CD14-positive monocyte (primary cell): ENCODE data around the gene KCNN4. TPM values are rescaled to one million over a fixed set of nuclear protein-coding genes. Genes with fewer than 3 reads are reported as not detected.

Experiments used
- DNase-seq, 3 donors: peaks; one replicate each; pipeline ENCODE4 v3.0.0-alpha.2; 2011 to 2022
- H2AFZ ChIP-seq: 2 replicates; pipeline ENCODE4 v1.6.0; 2012; ENCODE audit warnings: mild to moderate bottlenecking, low read depth, low read length, inconsistent platforms; ENCODE audit not compliant: insufficient read depth, poor library complexity, severe bottlenecking
- H3K27ac ChIP-seq, 2 donors: 1 replicate in 1 of 2; 2 replicates in 1 of 2; pipeline ENCODE4 v1.5.1; 2012 to 2013; ENCODE audit warnings: low read length in 2 of 2, control low read depth in 1 of 2, inconsistent platforms in 1 of 2, low read depth in 1 of 2, mild to moderate bottlenecking in 1 of 2
- H3K27me3 ChIP-seq, 2 donors: one replicate each; pipeline versions ENCODE4 v1.6.0 to v1.6.1; 2011 to 2013; ENCODE audit warnings: low read length in 2 of 2; ENCODE audit not compliant: control insufficient read depth in 2 of 2, insufficient read depth in 2 of 2
- H3K36me3 ChIP-seq, 2 donors: replicated peaks in 1 of 2; 1 replicate in 1 of 2; 2 replicates in 1 of 2; pipeline versions ENCODE4 v1.5.1 to v1.6.1; 2012 to 2013; ENCODE audit warnings: low read length in 2 of 2, control low read depth in 1 of 2, inconsistent platforms in 1 of 2, mild to moderate bottlenecking in 1 of 2; ENCODE audit not compliant: insufficient read depth in 2 of 2, control insufficient read depth in 1 of 2
- H3K4me1 ChIP-seq, 2 donors: 1 replicate in 1 of 2; 2 replicates in 1 of 2; pipeline versions ENCODE4 v1.5.1 to v1.6.1; 2012 to 2013; ENCODE audit warnings: low read length in 2 of 2, control low read depth in 1 of 2, inconsistent platforms in 1 of 2, mild to moderate bottlenecking in 1 of 2, moderate library complexity in 1 of 2; ENCODE audit not compliant: insufficient read depth in 2 of 2, control insufficient read depth in 1 of 2
- H3K4me2 ChIP-seq: replicated peaks from 2 replicates; pipeline ENCODE3; 2012; ENCODE audit warnings: low read length, moderate library complexity, mild to moderate bottlenecking; ENCODE audit not compliant: poor library complexity, severe bottlenecking; ENCODE audit errors: extremely low read depth
- H3K4me3 ChIP-seq, 3 experiments: fragments of 200-600 bp in 1 of 3; sonication (generic) in 1 of 3; replicated peaks in 1 of 3; 1 replicate in 2 of 3; 2 replicates in 1 of 3; pipeline ENCODE4 v1.5.1; 2011 to 2013; ENCODE audit warnings: low read length in 3 of 3, mild to moderate bottlenecking in 3 of 3, control low read depth in 2 of 3, low read depth in 2 of 3, inconsistent platforms in 1 of 3, moderate library complexity in 1 of 3
- H3K79me2 ChIP-seq: 2 replicates; pipeline ENCODE4 v1.6.0; 2012; ENCODE audit warnings: mild to moderate bottlenecking, control low read depth, inconsistent platforms, low read length, moderate library complexity; ENCODE audit not compliant: insufficient read depth
- H3K9ac ChIP-seq: 2 replicates; pipeline ENCODE4 v1.6.0; 2017; ENCODE audit warnings: low read length, mild to moderate bottlenecking; ENCODE audit not compliant: insufficient read depth, poor library complexity, severe bottlenecking
- H3K9me3 ChIP-seq, 2 donors: replicated peaks in 1 of 2; 1 replicate in 1 of 2; 2 replicates in 1 of 2; pipeline versions ENCODE4 v1.5.1 to v1.6.1; 2012 to 2013; ENCODE audit warnings: low read length in 2 of 2, control low read depth in 1 of 2; ENCODE audit not compliant: control insufficient read depth in 1 of 2, insufficient read depth in 1 of 2
- H4K20me1 ChIP-seq: 2 replicates; pipeline ENCODE4 v1.6.0; 2012; ENCODE audit warnings: mild to moderate bottlenecking, low read length, control low read depth, moderate library complexity; ENCODE audit not compliant: insufficient read depth
- H3K27ac Mint-ChIP-seq, 7 donors: one replicate each; pipeline ENCODE4 v1.8.0; 2020; ENCODE audit warnings: mild to moderate bottlenecking in 7 of 7, mixed read lengths in 7 of 7, moderate library complexity in 6 of 7, inconsistent platforms in 2 of 7
- H3K27me3 Mint-ChIP-seq, 3 donors: one replicate each; pipeline ENCODE4 v1.8.0; 2021 to 2022; ENCODE audit warnings: low read depth in 3 of 3, mild to moderate bottlenecking in 3 of 3, mixed read lengths in 3 of 3, moderate library complexity in 3 of 3, inconsistent platforms in 1 of 3
- H3K36me3 Mint-ChIP-seq, 2 donors: one replicate each; pipeline ENCODE4 v1.8.0; 2020; ENCODE audit warnings: mixed read lengths in 2 of 2, inconsistent platforms in 1 of 2, mild to moderate bottlenecking in 1 of 2
- H3K4me1 Mint-ChIP-seq: one replicate; pipeline ENCODE4 v1.8.0; 2020; ENCODE audit warnings: mild to moderate bottlenecking, mixed read lengths
- H3K4me3 Mint-ChIP-seq, 2 donors: one replicate each; pipeline ENCODE4 v1.8.0; 2020; ENCODE audit warnings: mild to moderate bottlenecking in 2 of 2, mixed read lengths in 2 of 2, moderate library complexity in 1 of 2
- H3K9me3 Mint-ChIP-seq, 7 donors: one replicate each; pipeline ENCODE4 v1.8.0; 2020 to 2022; ENCODE audit warnings: mixed read lengths in 7 of 7, mild to moderate bottlenecking in 6 of 7, moderate library complexity in 6 of 7, inconsistent platforms in 2 of 7
- WGBS: methylation state at CpG from one replicate; pipeline ENCODE4 v1.1.5; 2013; ENCODE audit warnings: missing lambda C conversion rate; ENCODE audit not compliant: insufficient coverage; 5-methylcytosine and 5-hydroxymethylcytosine counted together
- intact Hi-C, 2 donors: fragments of 100-400 bp; cut with micrococcal nuclease; formaldehyde crosslinking; loops; one replicate each; pipeline versions ENCODE4 v1.15.0 to v1.15.1; 2023
- polyA plus RNA-seq, 3 donors: library from polyadenylated mRNA; depleted of rRNA in 1 of 3; unstranded in 2 of 3; stranded (reverse) in 1 of 3; fragments of 300-500 nt in 2 of 3; fragments of >200 nt in 1 of 3; fragmentation: Illumina TruSeq in 2 of 3; gene quantifications; 1 replicate in 2 of 3; 2 replicates in 1 of 3; pipeline ENCODE4 v1.2.3, GENCODE V29; 2012 to 2021
- TF ChIP-seq, protein P1 (sequence below): fragments of 200-600 bp; IDR thresholded peaks from one replicate; pipeline ENCODE4 v1.8.0; 2022; ENCODE audit warnings: antibody characterized with exemption, mild to moderate bottlenecking

The KCNN4 gene
- polyA plus RNA-seq, 3 donors = 12.9 to 70.4 (median 17.1) TPM

- H3K9ac ChIP-seq = no peak overlapping the region
- H4K20me1 ChIP-seq = no peaks in the 10 kb centered on the region
- no peak overlapping the region for H3K4me3 ChIP-seq
- H3K36me3 Mint-ChIP-seq = peaks cover 3% of the 10 kb centered on the region in 2 donors
- no peaks in the 10 kb centered on the region for H3K36me3 ChIP-seq
- H3K27me3 Mint-ChIP-seq = peaks cover 7 to 55% (median 30%) of the 10 kb centered on the region in 3 donors
- TF ChIP-seq, protein P1, sequence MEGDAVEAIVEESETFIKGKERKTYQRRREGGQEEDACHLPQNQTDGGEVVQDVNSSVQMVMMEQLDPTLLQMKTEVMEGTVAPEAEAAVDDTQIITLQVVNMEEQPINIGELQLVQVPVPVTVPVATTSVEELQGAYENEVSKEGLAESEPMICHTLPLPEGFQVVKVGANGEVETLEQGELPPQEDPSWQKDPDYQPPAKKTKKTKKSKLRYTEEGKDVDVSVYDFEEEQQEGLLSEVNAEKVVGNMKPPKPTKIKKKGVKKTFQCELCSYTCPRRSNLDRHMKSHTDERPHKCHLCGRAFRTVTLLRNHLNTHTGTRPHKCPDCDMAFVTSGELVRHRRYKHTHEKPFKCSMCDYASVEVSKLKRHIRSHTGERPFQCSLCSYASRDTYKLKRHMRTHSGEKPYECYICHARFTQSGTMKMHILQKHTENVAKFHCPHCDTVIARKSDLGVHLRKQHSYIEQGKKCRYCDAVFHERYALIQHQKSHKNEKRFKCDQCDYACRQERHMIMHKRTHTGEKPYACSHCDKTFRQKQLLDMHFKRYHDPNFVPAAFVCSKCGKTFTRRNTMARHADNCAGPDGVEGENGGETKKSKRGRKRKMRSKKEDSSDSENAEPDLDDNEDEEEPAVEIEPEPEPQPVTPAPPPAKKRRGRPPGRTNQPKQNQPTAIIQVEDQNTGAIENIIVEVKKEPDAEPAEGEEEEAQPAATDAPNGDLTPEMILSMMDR = no peak
- 69% methylated on average over 6 of the region's 6 CpGs for WGBS
- H3K79me2 ChIP-seq = no peaks in the 10 kb centered on the region
- peaks cover 11% of the 10 kb centered on the region in 2 donors for H3K4me1 ChIP-seq
- no peak overlapping the region for H3K27ac ChIP-seq
- no peak overlapping the region for H2AFZ ChIP-seq
- intact Hi-C loops = no loop called here
- peaks cover 16% of the 10 kb centered on the region for H3K4me1 Mint-ChIP-seq
- no peak overlapping the region for H3K4me2 ChIP-seq
- H3K9me3 Mint-ChIP-seq = peaks cover 0 to 10% (median 2%) of the 10 kb centered on the region in 7 donors
- H3K9me3 ChIP-seq = no peaks in the 10 kb centered on the region
- peak overlapping the region in 1 of 7 donors; percentile 60 for H3K27ac Mint-ChIP-seq
- peaks cover 0 to 15% of the 10 kb centered on the region in 2 donors for H3K27me3 ChIP-seq
- no peak for DNase-seq
- H3K4me3 Mint-ChIP-seq = peak overlapping the region in 1 of 2 donors; percentile 12
Measured at GRCh38 chr19:43797118-43797517, 16.3 kb upstream of the KCNN4 start.

GRCh38 chr19:43790587-43790986 is 9.8 kb upstream of the KCNN4 start:
- TF ChIP-seq, protein P1 = no peak
- intact Hi-C loops = no loop called here
- Mint-ChIP-seq H3K27me3 (peaks cover 14 to 33% (median 15%) of the 10 kb centered on the region in 3 donors), H3K9me3 (peaks cover 0 to 4% (median 1%) of the 10 kb centered on the region in 7 donors), H3K4me1 (peaks cover 3% of the 10 kb centered on the region), H3K27ac (no peak overlapping the region), H3K36me3 (no peaks in the 10 kb centered on the region), H3K4me3 (no peak overlapping the region)
- WGBS = 4% methylated on average over 2 of the region's 3 CpGs
- no peak overlapping the region for H3K4me2 ChIP-seq
- H3K27me3 ChIP-seq = peaks cover 0 to 14% of the 10 kb centered on the region in 2 donors
- H2AFZ ChIP-seq = no peak overlapping the region
- H3K9ac ChIP-seq = no peak overlapping the region
- H3K36me3 ChIP-seq = no peaks in the 10 kb centered on the region
- no peak overlapping the region for H3K4me3 ChIP-seq
- DNase-seq = no peak
- H3K27ac ChIP-seq = no peak overlapping the region
- no peaks in the 10 kb centered on the region for H3K9me3 ChIP-seq
- H3K4me1 ChIP-seq = no peaks in the 10 kb centered on the region
- no peaks in the 10 kb centered on the region for H4K20me1 ChIP-seq
- H3K79me2 ChIP-seq = no peaks in the 10 kb centered on the region
